ENCODE data around the gene SCNM1.
"Not testable (repeated sequence)": the region's sequence is repeated elsewhere in the genome, so short reads cannot be mapped to it uniquely, and the experiment has no call there.

SCNM1 gene

GRCh38 chr1:151193304-151193703 lies 27.4 kb downstream of the SCNM1 start:
- no peak for DNase-seq (ENCODE audit: low read depth)

GRCh38 chr1:151193856-151194255 lies 27.9 kb downstream of the SCNM1 start:
- no peak for DNase-seq (ENCODE audit: low read depth)

- peak; percentile 92 for DNase-seq (ENCODE audit: low read depth)
Observed at GRCh38 chr1:151194894-151195594, 29.1 kb downstream of the SCNM1 start.

GRCh38 chr1:151196292-151196800 lies 30.4 kb downstream of the SCNM1 start:
- DNase-seq (ENCODE audit: low read depth) = peak; percentile 82

- DNase-seq (ENCODE audit: low read depth) = no peak
Observed at GRCh38 chr1:151197863-151198253, 31.9 kb downstream of the SCNM1 start.

- DNase-seq (ENCODE audit: low read depth) = peak; percentile 97
Observed at GRCh38 chr1:151198254-151199127, 32.5 kb downstream of the SCNM1 start, which contains the start of gene PIP5K1A. Gene PIP5K1A, plus strand, starts transcription at chr1:151198552. Its CDS starts 445 bp downstream, at chr1:151198997.

DNA sequence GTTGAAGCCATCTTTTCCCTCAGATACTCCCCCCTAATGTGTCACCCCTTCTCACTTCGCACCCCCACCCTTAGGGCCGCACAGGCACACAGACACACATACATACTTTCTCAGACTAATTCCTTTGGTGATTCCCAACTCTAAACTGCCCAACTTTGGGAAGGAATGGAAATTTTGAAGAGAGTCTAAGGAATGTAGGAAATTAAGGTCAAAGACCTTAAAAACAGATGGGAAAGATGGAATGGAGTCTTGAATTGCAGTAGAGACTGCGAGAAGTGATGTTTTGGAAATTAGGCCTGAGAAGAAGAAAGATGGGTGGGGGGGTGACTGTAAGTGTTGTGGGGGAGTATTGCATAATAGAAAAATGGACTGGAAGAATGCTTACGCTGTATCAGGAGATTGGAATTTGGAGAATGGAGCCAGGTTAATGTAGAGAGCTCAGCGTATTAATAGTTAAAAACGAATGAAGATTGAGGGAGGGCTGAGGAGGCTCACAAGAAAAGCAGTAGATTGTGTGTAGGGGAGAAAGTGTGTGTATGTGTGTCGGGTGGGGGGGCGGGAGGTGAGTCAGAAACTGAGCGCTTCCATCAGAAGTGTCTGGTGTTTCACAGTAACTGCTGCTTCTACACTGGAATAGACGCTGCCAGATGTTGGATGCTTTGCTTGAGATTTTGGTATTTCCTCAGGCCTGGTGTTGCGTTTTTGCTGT lies 34.1 kb downstream of the SCNM1 start:
- DNase-seq (ENCODE audit: low read depth) = peak; percentile 93

- not testable (repeated sequence) for DNase-seq (ENCODE audit: low read depth)
Observed at GRCh38 chr1:151205381-151205965, 39.5 kb downstream of the SCNM1 start.

- DNase-seq (ENCODE audit: low read depth) = peak; percentile 53
Observed at GRCh38 chr1:151210830-151211229, 44.9 kb downstream of the SCNM1 start.

GRCh38 chr1:151211972-151212705 lies 46.2 kb downstream of the SCNM1 start:
- DNase-seq (ENCODE audit: low read depth) = peak; percentile 70

- no peak for DNase-seq (ENCODE audit: low read depth)
Observed at GRCh38 chr1:151213560-151213959, 47.6 kb downstream of the SCNM1 start.
